Measurements from ENCODE around the gene SCYGR1. TPM values are rescaled to one million over a fixed set of nuclear protein-coding genes. Genes with fewer than 3 reads are reported as not detected.

Gene SCYGR1
- total RNA-seq, 1 experiment from 2014 or later: not detected

DNA sequence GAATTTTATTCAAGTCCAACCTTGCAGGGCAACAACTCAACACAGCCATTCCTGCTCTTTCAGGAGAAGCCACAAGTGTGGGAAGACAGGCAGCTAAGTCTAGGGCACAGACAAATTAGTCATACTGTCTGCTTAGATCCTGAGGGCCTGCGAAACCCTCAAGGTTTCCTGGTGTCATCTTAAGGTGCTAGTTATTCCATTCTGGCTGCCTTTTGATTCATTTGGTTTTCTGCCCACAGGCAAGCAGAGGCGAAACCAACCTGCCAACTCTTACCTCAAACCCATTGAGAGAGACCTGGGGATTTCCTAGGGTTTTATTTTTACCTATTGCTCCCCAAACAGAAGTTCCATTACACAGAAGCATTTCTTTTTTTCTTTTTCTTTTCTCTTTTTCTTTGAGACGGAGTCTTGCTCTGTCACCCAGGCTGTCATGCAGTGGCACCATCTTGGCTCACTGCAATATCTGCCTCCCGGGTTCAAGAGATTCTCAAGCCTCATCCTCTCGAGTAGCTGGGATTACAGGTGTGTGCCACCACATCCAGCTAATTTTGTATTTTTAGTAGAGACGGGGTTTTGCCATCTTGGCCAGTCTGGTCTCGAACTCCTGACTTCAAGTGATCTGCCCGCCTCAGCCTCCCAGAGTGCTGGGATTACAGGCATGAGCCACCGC, 23.7 kb upstream of the SCYGR1 start:
- Histone ChIP-seq H4K20me1 (ENCODE audit: insufficient read depth) (no peaks in the 10 kb centered on the region), H3K4me3 (no peak overlapping the region), H3F3A (ENCODE audit: insufficient read depth, low read depth) (peaks cover 58% of the 10 kb centered on the region), H3K9me3 (ENCODE audit: insufficient read depth, low read depth) (no peaks in the 10 kb centered on the region), H3K36me3 (ENCODE audit: low read depth) (no peaks in the 10 kb centered on the region), H3K4me1 (replicated peaks; ENCODE audit: insufficient read depth) (peaks cover 87% of the 10 kb centered on the region), H3K27me3 (ENCODE audit: insufficient read depth, low read depth) (no peaks in the 10 kb centered on the region), H3K79me2 (ENCODE audit: low read depth) (peaks cover 7% of the 10 kb centered on the region; the same call in 1 of the 2 replicates), H3K9me2 (ENCODE audit: insufficient read depth) (no peaks in the 10 kb centered on the region), H2AFZ (no peak overlapping the region), H3K4me2 (peak overlapping the region; percentile 46), H3K27ac (peak overlapping the region; percentile 86)
- no TSS peak for BruUV-seq (replicated peaks)
- TF ChIP-seq EZH2 (IDR thresholded peaks at IDR 0.05; ENCODE audit: low read depth): no peak
- TF ChIP-seq, protein P1, sequence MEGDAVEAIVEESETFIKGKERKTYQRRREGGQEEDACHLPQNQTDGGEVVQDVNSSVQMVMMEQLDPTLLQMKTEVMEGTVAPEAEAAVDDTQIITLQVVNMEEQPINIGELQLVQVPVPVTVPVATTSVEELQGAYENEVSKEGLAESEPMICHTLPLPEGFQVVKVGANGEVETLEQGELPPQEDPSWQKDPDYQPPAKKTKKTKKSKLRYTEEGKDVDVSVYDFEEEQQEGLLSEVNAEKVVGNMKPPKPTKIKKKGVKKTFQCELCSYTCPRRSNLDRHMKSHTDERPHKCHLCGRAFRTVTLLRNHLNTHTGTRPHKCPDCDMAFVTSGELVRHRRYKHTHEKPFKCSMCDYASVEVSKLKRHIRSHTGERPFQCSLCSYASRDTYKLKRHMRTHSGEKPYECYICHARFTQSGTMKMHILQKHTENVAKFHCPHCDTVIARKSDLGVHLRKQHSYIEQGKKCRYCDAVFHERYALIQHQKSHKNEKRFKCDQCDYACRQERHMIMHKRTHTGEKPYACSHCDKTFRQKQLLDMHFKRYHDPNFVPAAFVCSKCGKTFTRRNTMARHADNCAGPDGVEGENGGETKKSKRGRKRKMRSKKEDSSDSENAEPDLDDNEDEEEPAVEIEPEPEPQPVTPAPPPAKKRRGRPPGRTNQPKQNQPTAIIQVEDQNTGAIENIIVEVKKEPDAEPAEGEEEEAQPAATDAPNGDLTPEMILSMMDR (conservative IDR thresholded peaks at IDR 0.05): no peak
- CTCF ChIA-PET: interaction anchor here (0.6 kb wide), 1 partner anchor 47 kb away, joined by 5 read pairs; no protein-coding TSS in a partner anchor
- POLR2A ChIA-PET (ENCODE audit: unreplicated experiment): no interaction called here
- DNase-seq: peak; percentile 56 to 85
- intact Hi-C loops (cut with micrococcal nuclease; ENCODE audit: unreplicated experiment): no loop called here

- no peak for TF ChIP-seq EZH2 (IDR thresholded peaks at IDR 0.05; ENCODE audit: low read depth)
- TF ChIP-seq, protein P1 (conservative IDR thresholded peaks at IDR 0.05): no peak
- BruUV-seq (replicated peaks): no TSS peak
- no peaks in the 10 kb centered on the region for H3K27me3 ChIP-seq (ENCODE audit: insufficient read depth, low read depth)
- 0 out of 2 replicates have a peak overlapping the region, but pooled peaks have one; percentile 86 for H3K27ac ChIP-seq
- H3K79me2 ChIP-seq (ENCODE audit: low read depth): peaks cover 7% of the 10 kb centered on the region; the same call in 1 of the 2 replicates
- H3F3A ChIP-seq (ENCODE audit: insufficient read depth, low read depth): peaks cover 49% of the 10 kb centered on the region
- no peak overlapping the region for H3K4me3 ChIP-seq
- H3K9me3 ChIP-seq (ENCODE audit: insufficient read depth, low read depth): no peaks in the 10 kb centered on the region
- no peak for DNase-seq
- H4K20me1 ChIP-seq (ENCODE audit: insufficient read depth): no peaks in the 10 kb centered on the region
- intact Hi-C loops (cut with micrococcal nuclease; ENCODE audit: unreplicated experiment): no loop called here
- H3K36me3 ChIP-seq (ENCODE audit: low read depth): no peaks in the 10 kb centered on the region
- H3K4me1 ChIP-seq (replicated peaks; ENCODE audit: insufficient read depth): peaks cover 84% of the 10 kb centered on the region
- H3K9me2 ChIP-seq (ENCODE audit: insufficient read depth): no peaks in the 10 kb centered on the region
- no peak overlapping the region for H2AFZ ChIP-seq
- POLR2A ChIA-PET (ENCODE audit: unreplicated experiment): interaction anchor here (0.6 to 1.0 kb wide), 3 partner anchors 24 to 293 kb away, joined by 5 to 8 read pairs (median 5); no protein-coding TSS in a partner anchor
- no peak overlapping the region for H3K4me2 ChIP-seq
- CTCF ChIA-PET: interaction anchor here (0.7 kb wide), 1 partner anchor 28 kb away, joined by 9 read pairs; no protein-coding TSS in a partner anchor
These were observed 22.4 kb upstream of the SCYGR1 start for GRCh38 chr2:227410191-227410590.

DNA sequence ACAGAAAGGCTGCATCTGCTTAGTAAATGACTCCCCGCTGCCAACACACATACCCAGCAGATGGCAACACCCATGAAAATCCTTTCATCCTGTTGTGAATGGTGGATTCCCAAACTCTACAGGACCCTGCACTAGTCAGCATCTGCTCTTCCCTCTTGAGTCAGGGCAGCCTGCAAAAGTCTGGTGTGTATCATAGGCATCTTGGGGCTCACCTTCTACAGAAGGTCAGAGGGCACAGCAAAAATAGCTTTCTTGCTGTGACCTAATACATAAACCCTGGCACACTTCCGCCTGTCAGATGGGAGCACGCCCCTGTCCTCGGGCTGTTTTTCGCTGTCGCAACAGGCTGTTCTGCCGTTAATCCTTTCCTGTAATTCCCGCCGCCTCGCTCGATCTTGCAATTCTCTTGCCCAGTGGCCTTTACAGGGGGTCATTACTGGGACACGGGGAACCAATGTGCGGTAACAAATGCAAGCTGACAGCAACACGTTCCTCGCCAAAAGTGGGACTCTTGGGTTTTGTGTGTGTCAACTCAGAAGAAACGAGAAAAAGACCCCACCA, 19.9 kb upstream of the SCYGR1 start:
- no peaks in the 10 kb centered on the region for H3K9me3 ChIP-seq (ENCODE audit: insufficient read depth, low read depth)
- no peaks in the 10 kb centered on the region for H4K20me1 ChIP-seq (ENCODE audit: insufficient read depth)
- H3K4me3 ChIP-seq: no peak overlapping the region
- H3K36me3 ChIP-seq (ENCODE audit: low read depth): no peaks in the 10 kb centered on the region
- intact Hi-C loops (cut with micrococcal nuclease; ENCODE audit: unreplicated experiment): loop anchor here (2.0 to 10.0 kb wide), 6 partner anchors 95 to 637 kb away; no protein-coding TSS in a partner anchor
- ChIA-PET CTCF (interaction anchor here (0.6 to 0.7 kb wide), 2 partner anchors 79 to 359 kb away, joined by 3 to 15 read pairs; no protein-coding TSS in a partner anchor), POLR2A (ENCODE audit: unreplicated experiment) (interaction anchor here (0.6 kb wide), 1 partner anchor 60 kb away, joined by 7 read pairs; no protein-coding TSS in a partner anchor)
- peak overlapping the region; percentile 84 for H3K27ac ChIP-seq
- H3K4me2 ChIP-seq: peak overlapping the region; percentile 65
- no peak for TF ChIP-seq EZH2 (IDR thresholded peaks at IDR 0.05; ENCODE audit: low read depth)
- TF ChIP-seq, protein P1 (conservative IDR thresholded peaks at IDR 0.05): no peak
- H3K9me2 ChIP-seq (ENCODE audit: insufficient read depth): no peaks in the 10 kb centered on the region
- no peak overlapping the region for H2AFZ ChIP-seq
- peak; percentile 41 to 97 for DNase-seq
- BruUV-seq (replicated peaks): no TSS peak
- H3K4me1 ChIP-seq (replicated peaks; ENCODE audit: insufficient read depth): peaks cover 66% of the 10 kb centered on the region
- H3K79me2 ChIP-seq (ENCODE audit: low read depth): peaks cover 7% of the 10 kb centered on the region; the same call in 1 of the 2 replicates
- H3F3A ChIP-seq (ENCODE audit: insufficient read depth, low read depth): peaks cover 38% of the 10 kb centered on the region
- H3K27me3 ChIP-seq (ENCODE audit: insufficient read depth, low read depth): no peaks in the 10 kb centered on the region

Measured in PC-9 (cell line).